HG03280 (cell line): Measurements from ENCODE around the gene CIAO2B.

Experiments used
- ATAC-seq: cut with Tn5 transposase; IDR thresholded peaks from one replicate; pipeline ENCODE4 v1.9.1; 2021; ENCODE audit warnings: mild to moderate bottlenecking, moderate library complexity; ENCODE audit not compliant: unreplicated experiment

Gene CIAO2B

GRCh38 chr16:66921729-66922450, 12.3 kb downstream of the CIAO2B start:
- ATAC-seq = no peak

- no peak for ATAC-seq
Measured at GRCh38 chr16:66920924-66921680, 13.1 kb downstream of the CIAO2B start.

GRCh38 chr16:66920299-66920590, 14.0 kb downstream of the CIAO2B start:
- ATAC-seq = no peak

- ATAC-seq = no peak
Measured at GRCh38 chr16:66919569-66920298, 14.5 kb downstream of the CIAO2B start.

GRCh38 chr16:66918803-66919568, 15.2 kb downstream of the CIAO2B start, which contains the start of gene CDH16:
TSS of gene CDH16 (minus strand) at chr16:66918885. CDS start at chr16:66918065, 820 bp downstream.
- ATAC-seq = no peak

GRCh38 chr16:66918355-66918754, 15.8 kb downstream of the CIAO2B start:
- ATAC-seq = no peak

- ATAC-seq = no peak
Measured at GRCh38 chr16:66917741-66918140, 16.5 kb downstream of the CIAO2B start.

GRCh38 chr16:66916518-66916917, 17.7 kb downstream of the CIAO2B start:
- no peak for ATAC-seq

- ATAC-seq = no peak
Measured at GRCh38 chr16:66915041-66915440, 19.2 kb downstream of the CIAO2B start.

GRCh38 chr16:66914541-66914940, 19.7 kb downstream of the CIAO2B start:
- ATAC-seq = no peak

GRCh38 chr16:66913711-66914110, 20.5 kb downstream of the CIAO2B start:
- ATAC-seq = no peak

- ATAC-seq = no peak
Measured at GRCh38 chr16:66913081-66913480, 21.1 kb downstream of the CIAO2B start.

- no peak for ATAC-seq
Measured at GRCh38 chr16:66911801-66912200, 22.4 kb downstream of the CIAO2B start.

GRCh38 chr16:66911112-66911511, 23.1 kb downstream of the CIAO2B start:
- no peak for ATAC-seq

- ATAC-seq = no peak
Measured at GRCh38 chr16:66910175-66910940, 23.8 kb downstream of the CIAO2B start.

GRCh38 chr16:66908762-66909559, 25.2 kb downstream of the CIAO2B start:
- no peak for ATAC-seq

GRCh38 chr16:66908116-66908515, 26.1 kb downstream of the CIAO2B start:
- no peak for ATAC-seq

- ATAC-seq = no peak
Measured at GRCh38 chr16:66906916-66907836, 27.0 kb downstream of the CIAO2B start.
